OCI-LY3 (cell line): ENCODE measurements around the gene CTSD.

ENCODE experiments used
- EZH2phosphoT487 ChIP-seq: fragments of 200-600 bp; shearing (Covaris generic); IDR thresholded peaks from 2 replicates; pipeline ENCODE4 v1.6.1; 2018; ENCODE audit warnings: antibody characterized with exemption, mixed run types, low read depth
- TF ChIP-seq, protein P1 (sequence below): fragments of 200-600, 300-600 bp; sonication (generic); IDR thresholded peaks from 2 replicates; pipeline ENCODE4 v1.5.1; 2014; ENCODE audit warnings: antibody characterized with exemption, low read length, low read depth

DNA sequence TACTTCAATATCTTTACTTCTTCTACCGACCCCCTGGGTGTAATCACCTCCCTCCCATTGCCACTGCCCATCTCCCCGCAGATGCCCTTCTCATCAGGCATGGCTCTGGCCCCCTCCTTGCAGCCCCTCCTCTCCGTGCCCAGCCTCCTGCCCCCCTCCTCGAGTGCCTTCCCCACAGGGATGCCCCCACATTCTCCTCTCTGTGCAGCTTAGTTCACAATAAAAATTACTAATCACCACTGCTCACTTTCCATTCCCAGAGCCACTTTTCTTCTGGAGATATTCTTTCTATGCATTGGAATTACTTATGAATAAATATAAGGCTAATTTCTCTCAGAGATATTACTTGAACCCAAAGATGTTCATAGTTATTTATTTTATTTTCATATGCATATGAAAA is 35.4 kb downstream of the CTSD start:
- TF ChIP-seq, protein P1, sequence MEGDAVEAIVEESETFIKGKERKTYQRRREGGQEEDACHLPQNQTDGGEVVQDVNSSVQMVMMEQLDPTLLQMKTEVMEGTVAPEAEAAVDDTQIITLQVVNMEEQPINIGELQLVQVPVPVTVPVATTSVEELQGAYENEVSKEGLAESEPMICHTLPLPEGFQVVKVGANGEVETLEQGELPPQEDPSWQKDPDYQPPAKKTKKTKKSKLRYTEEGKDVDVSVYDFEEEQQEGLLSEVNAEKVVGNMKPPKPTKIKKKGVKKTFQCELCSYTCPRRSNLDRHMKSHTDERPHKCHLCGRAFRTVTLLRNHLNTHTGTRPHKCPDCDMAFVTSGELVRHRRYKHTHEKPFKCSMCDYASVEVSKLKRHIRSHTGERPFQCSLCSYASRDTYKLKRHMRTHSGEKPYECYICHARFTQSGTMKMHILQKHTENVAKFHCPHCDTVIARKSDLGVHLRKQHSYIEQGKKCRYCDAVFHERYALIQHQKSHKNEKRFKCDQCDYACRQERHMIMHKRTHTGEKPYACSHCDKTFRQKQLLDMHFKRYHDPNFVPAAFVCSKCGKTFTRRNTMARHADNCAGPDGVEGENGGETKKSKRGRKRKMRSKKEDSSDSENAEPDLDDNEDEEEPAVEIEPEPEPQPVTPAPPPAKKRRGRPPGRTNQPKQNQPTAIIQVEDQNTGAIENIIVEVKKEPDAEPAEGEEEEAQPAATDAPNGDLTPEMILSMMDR, result no peak
- TF ChIP-seq EZH2phosphoT487, result no peak
